ENCODE results near the gene CEP20. TPM values are rescaled to one million over a fixed set of nuclear protein-coding genes. Genes with fewer than 3 reads are reported as not detected.

The CEP20 gene
- total RNA-seq, 3 donors from 2014 or later: 23.2 to 26.8 (median 26.4) TPM

DNA sequence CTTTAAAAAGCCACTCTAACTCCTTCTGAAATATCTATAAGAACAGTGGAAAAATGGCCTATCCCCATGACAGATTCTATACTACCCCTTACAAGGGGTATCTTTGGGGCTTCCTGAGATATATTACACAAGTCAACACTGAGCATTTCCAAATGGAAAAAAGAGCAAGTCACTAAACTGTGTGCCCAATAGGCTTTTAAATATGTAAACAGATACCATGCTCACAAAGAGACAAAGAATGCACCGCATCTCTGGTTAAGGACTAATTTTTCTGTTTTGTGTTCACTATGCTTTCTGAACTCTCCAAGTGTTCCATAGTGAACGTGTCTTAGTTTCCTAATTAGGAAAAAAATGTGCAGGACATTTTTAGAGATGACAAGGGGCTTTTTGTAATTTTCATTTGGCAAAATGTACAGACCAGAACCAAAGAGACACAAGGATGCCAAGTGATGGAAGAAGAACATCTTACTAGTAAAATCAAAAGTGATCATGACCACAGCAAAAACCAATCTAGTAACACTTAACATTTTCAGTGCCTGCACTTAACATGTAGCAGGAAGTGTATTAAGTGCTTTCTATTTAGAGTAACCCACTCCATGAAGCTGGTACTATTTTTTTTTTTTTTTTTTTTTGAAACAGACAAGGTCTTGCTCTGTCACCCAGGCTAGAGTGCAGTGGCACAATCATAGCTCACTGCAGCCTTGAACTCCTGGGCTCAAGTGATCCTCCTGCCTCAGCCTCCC is 53.1 kb downstream of the CEP20 start:
- intact Hi-C loops (cut with DNase I, micrococcal nuclease): no loop called here
- TF ChIP-seq, protein P1, sequence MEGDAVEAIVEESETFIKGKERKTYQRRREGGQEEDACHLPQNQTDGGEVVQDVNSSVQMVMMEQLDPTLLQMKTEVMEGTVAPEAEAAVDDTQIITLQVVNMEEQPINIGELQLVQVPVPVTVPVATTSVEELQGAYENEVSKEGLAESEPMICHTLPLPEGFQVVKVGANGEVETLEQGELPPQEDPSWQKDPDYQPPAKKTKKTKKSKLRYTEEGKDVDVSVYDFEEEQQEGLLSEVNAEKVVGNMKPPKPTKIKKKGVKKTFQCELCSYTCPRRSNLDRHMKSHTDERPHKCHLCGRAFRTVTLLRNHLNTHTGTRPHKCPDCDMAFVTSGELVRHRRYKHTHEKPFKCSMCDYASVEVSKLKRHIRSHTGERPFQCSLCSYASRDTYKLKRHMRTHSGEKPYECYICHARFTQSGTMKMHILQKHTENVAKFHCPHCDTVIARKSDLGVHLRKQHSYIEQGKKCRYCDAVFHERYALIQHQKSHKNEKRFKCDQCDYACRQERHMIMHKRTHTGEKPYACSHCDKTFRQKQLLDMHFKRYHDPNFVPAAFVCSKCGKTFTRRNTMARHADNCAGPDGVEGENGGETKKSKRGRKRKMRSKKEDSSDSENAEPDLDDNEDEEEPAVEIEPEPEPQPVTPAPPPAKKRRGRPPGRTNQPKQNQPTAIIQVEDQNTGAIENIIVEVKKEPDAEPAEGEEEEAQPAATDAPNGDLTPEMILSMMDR (IDR thresholded peaks at IDR 0.05): no peak
- no peaks in the 10 kb centered on the region for H3K4me1 ChIP-seq (ENCODE audit: low read depth)
- H3K36me3 ChIP-seq (ENCODE audit: low read depth): no peaks in the 10 kb centered on the region
- ATAC-seq: no peak
- DNase-seq: no peak
- H3K9me3 ChIP-seq: no peaks in the 10 kb centered on the region
- H3K4me3 ChIP-seq: no peak overlapping the region

DNA sequence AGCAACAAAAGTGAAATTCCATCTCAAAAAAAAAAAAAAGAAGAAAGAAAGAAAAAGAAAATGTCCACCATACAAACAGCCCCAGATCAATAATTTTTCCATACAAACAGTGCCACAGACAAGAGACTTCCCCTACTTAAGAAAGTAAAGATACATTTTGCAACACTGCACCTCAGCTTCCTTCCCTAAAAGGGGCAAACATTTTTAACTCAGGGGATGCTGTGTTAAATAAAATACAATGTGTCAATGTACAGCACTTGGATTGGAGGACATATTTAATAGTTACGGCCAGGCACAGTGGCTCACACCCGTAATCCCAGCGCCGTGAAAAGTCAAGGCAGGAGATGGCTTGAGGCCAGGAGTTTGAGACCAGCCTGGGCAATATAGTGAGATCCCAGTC is 53.9 kb downstream of the CEP20 start:
- no peaks in the 10 kb centered on the region for H3K9me3 ChIP-seq
- H3K36me3 ChIP-seq (ENCODE audit: low read depth): no peaks in the 10 kb centered on the region
- no peaks in the 10 kb centered on the region for H3K4me1 ChIP-seq (ENCODE audit: low read depth)
- intact Hi-C loops (cut with DNase I, micrococcal nuclease): no loop called here
- no peak overlapping the region for H3K4me3 ChIP-seq
- DNase-seq: no peak
- ATAC-seq: no peak
- TF ChIP-seq, protein P1 (IDR thresholded peaks at IDR 0.05): no peak

DNA sequence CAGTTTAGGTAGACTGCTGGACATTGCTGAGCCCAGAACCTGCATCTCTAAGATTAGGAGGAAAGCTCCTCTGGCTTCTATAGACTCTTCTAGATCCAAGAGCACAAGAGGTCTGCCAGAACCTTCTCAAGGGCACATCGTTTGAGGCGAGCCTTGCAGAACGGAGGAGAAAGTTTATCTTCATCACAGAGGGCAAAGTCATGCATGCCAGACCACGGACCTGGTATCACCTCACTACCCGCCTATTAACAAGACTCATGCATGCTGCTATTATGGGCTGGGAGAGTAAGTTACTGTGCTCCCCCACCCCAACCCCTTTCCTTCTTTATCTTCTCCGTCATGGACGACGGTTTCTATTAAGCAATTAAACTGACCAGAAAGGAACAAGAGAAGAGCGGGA is 54.9 kb downstream of the CEP20 start:
- TF ChIP-seq, protein P1 (IDR thresholded peaks at IDR 0.05): no peak
- H3K9me3 ChIP-seq: no peaks in the 10 kb centered on the region
- no peaks in the 10 kb centered on the region for H3K36me3 ChIP-seq (ENCODE audit: low read depth)
- no peak overlapping the region for H3K4me3 ChIP-seq
- H3K4me1 ChIP-seq (ENCODE audit: low read depth): no peaks in the 10 kb centered on the region
- ATAC-seq (no peak), DNase-seq (no peak)
- intact Hi-C loops (cut with DNase I, micrococcal nuclease): no loop called here

DNA sequence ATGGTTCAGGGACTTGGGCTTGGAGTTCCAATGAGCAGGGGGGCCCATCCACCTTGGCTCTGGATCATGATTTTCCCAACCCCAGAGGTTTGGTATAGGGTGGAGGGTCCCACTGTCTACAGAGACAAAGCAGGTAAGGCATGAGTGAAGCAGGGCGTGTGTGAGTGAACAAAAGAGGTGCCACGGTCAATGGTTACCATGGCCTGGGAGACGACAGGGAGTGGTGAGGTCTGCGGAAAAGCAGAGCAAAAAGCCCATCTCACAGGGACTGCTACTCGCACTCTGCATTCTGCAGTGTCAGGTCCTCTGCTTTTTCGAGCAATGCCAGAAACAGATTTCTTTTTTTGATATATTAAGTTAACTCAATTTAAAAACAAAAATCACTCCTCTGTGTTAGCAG is 56.2 kb downstream of the CEP20 start:
- Histone ChIP-seq H3K4me1 (ENCODE audit: low read depth) (no peaks in the 10 kb centered on the region), H3K9me3 (no peaks in the 10 kb centered on the region), H3K4me3 (no peak overlapping the region), H3K36me3 (ENCODE audit: low read depth) (no peaks in the 10 kb centered on the region)
- TF ChIP-seq, protein P1 (IDR thresholded peaks at IDR 0.05): no peak
- intact Hi-C loops (cut with DNase I, micrococcal nuclease): no loop called here
- DNase-seq: no peak
- ATAC-seq: no peak

DNA sequence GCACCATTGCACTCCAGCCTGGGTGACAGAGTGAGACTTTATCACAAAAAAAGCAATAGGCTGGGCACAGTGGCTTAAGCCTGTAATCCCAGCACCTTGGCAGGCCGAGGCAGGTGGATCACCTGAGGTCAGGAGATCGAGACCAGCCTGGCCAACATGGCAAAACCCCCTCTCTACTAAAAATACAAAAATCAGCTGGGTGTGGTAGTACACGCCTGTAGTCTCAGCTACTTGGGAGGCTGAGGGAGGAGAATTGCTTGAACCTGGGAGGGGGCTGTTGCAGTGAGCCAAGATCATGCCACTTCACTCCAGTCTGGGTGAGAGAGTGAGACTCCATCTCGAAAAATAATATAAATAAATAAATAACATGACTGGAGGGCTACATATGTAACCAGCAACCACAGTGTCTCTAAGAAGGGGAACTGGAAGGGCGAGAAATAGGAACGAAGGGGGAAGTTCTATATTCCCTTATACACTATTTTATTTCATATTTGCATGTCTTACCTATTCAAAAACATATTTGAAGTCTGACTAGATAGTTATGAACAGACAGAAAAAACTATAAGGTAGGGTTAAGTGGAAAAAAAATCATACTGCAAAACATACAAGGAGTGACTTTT is 57.5 kb downstream of the CEP20 start:
- no peaks in the 10 kb centered on the region for H3K4me1 ChIP-seq (ENCODE audit: low read depth)
- intact Hi-C loops (cut with DNase I, micrococcal nuclease): no loop called here
- no peaks in the 10 kb centered on the region for H3K9me3 ChIP-seq
- no peak overlapping the region for H3K4me3 ChIP-seq
- no peak for ATAC-seq
- DNase-seq: no peak
- TF ChIP-seq, protein P1 (IDR thresholded peaks at IDR 0.05): no peak
- no peaks in the 10 kb centered on the region for H3K36me3 ChIP-seq (ENCODE audit: low read depth)

Data from mucosa of descending colon (tissue), 3 donors.